ENCODE measurements around the gene LZTFL1.

- no peak for TF ChIP-seq EZH2 (IDR thresholded peaks at IDR 0.05; ENCODE audit: borderline replicate concordance, low read length)
- TF ChIP-seq CTCF (conservative IDR thresholded peaks at IDR 0.05 in 1 of 2, IDR thresholded peaks at IDR 0.05 in 1 of 2; ENCODE audit: extremely low read depth in 1 of 2, insufficient read depth in 1 of 2, low read depth in 1 of 2, low read length in 2 of 2): no peak
Measured at GRCh38 chr3:45860481-45860880, 18.6 kb upstream of the LZTFL1 start.

Data from mammary epithelial cell (primary cell).